ENCODE results near the gene DCLK1. TPM values are rescaled to one million over a fixed set of nuclear protein-coding genes. Genes with fewer than 3 reads are reported as not detected.
"Not testable (repeated sequence)": the region's sequence is repeated elsewhere in the genome, so short reads cannot be mapped to it uniquely, and the experiment has no call there.

Gene DCLK1
- total RNA-seq, 1 donor from 2014 or later, result 9.9 TPM

- ATAC-seq (no peak), DNase-seq (no peak)
- intact Hi-C loops (cut with micrococcal nuclease), result no loop called here
Measured at GRCh38 chr13:36001561-36001960, 129.6 kb downstream of the DCLK1 start.

DNA sequence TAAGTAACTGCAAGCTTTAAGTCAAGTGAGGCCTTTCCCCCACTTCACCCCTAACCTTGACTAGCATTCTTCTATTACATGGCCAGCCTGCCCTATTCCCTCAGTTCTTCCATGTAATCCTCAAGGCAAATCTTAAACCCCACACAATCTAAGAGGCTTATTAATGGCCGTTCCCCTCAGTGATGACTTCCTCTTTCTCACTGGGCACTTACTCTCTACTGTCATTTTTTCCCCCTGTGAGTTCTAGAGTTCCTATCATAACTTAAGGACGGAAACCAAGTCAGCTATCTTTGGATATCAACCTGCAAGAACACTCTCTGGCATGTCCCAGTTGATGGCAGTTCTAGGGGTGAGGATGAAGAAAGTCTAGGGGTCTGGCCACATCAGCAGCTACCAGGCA, 131.2 kb downstream of the DCLK1 start:
- ATAC-seq, result no peak
- intact Hi-C loops (cut with micrococcal nuclease), result no loop called here
- DNase-seq, result no peak

- no peak for DNase-seq
- ATAC-seq, result no peak
- intact Hi-C loops (cut with micrococcal nuclease), result loop anchor here (10.0 kb wide), 1 partner anchor 138 kb away; the partner anchor contains the start of gene DCLK1
Measured at GRCh38 chr13:35996360-35996759, 134.8 kb downstream of the DCLK1 start.

GRCh38 chr13:35995136-35995535, 136.0 kb downstream of the DCLK1 start:
- ATAC-seq (no peak), DNase-seq (no peak)
- intact Hi-C loops (cut with micrococcal nuclease), result loop anchor here (10.0 kb wide), 1 partner anchor 140 kb away; the partner anchor contains the start of gene DCLK1

GRCh38 chr13:35994131-35994966, 136.8 kb downstream of the DCLK1 start:
- intact Hi-C loops (cut with micrococcal nuclease), result loop anchor here (10.0 kb wide), 1 partner anchor 140 kb away; the partner anchor contains the start of gene DCLK1
- DNase-seq, result peak; percentile 48
- peak; percentile 97 for ATAC-seq

GRCh38 chr13:35993686-35994085, 137.5 kb downstream of the DCLK1 start:
- DNase-seq (no peak), ATAC-seq (no peak)
- intact Hi-C loops (cut with micrococcal nuclease), result loop anchor here (10.0 kb wide), 1 partner anchor 141 kb away; the partner anchor contains the start of gene DCLK1

- DNase-seq, result no peak
- intact Hi-C loops (cut with micrococcal nuclease), result loop anchor here (10.0 kb wide), 1 partner anchor 142 kb away; the partner anchor contains the start of gene DCLK1
- ATAC-seq, result no peak
Measured at GRCh38 chr13:35992964-35993363, 138.2 kb downstream of the DCLK1 start.

DNA sequence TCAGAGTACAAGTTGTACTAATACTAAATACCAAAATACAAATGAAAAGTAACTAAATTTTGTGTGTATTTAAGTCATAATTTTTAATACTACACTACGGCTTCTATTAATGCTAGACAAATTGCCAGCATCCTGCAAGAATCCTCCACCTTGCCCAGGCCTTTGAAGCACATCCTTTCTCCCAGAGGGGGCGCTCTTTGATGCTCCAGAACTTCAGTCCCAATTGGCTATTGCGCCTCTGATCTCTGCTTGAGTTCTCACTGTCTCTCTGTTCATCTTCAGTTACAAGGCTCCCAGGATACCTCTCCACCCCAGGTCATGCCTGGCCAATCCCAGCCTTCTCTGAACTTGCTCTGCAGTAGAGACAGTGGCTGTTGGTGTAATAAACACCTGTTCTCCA, 141.0 kb downstream of the DCLK1 start:
- ATAC-seq, result no peak
- intact Hi-C loops (cut with micrococcal nuclease), result loop anchor here (10.0 kb wide), 1 partner anchor 145 kb away; the partner anchor contains the start of gene DCLK1
- no peak for DNase-seq

- intact Hi-C loops (cut with micrococcal nuclease), result no loop called here
- ATAC-seq (no peak), DNase-seq (no peak)
Measured at GRCh38 chr13:35988648-35989081, 142.5 kb downstream of the DCLK1 start.

GRCh38 chr13:35987572-35988513, 143.3 kb downstream of the DCLK1 start:
- no peak for ATAC-seq
- no peak for DNase-seq
- intact Hi-C loops (cut with micrococcal nuclease), result no loop called here

GRCh38 chr13:35984776-35985453, 146.3 kb downstream of the DCLK1 start:
- intact Hi-C loops (cut with micrococcal nuclease), result no loop called here
- DNase-seq (no peak), ATAC-seq (no peak)

GRCh38 chr13:35984287-35984686, 146.9 kb downstream of the DCLK1 start:
- intact Hi-C loops (cut with micrococcal nuclease), result no loop called here
- no peak for DNase-seq
- ATAC-seq, result no peak

DNA sequence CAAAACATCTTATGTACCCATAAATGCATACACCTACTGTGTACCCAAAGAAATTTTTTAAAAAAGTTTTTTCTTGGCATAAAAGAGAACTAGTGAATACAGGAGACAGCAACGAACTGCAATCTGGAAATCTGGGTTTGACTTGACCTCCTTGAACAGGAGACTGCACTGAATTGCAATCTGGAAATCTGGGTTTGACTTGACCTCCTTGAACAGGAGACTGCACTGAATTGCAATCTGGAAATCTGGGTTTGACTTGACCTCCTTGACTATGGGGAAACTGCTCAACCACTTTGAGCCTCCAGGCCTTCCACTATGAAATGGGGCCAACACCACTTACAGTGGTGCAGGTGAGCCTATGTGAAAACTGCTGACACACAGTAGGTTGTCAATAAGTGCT, 147.5 kb downstream of the DCLK1 start:
- ATAC-seq; intact Hi-C loops (cut with micrococcal nuclease); DNase-seq: not testable (repeated sequence)

DNA sequence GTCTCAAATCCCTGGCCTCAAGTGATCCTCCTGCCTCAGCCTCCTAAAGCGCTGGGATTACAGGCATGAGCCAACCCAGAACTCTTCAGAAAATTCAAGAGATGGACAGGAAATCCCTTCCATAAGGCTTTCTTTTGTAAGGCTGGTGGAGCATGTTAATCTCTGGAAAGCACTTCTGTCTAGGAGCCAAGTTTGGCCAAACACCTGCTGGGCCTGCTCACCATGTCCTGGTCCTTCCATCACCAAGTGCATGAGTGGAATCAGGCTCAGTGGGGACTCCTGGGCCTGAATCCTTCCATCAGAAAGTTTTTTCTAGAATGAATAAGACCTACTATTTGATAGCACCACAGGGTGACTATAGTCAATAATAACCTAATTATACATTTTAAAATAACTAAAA, 148.0 kb downstream of the DCLK1 start:
- intact Hi-C loops (cut with micrococcal nuclease), result no loop called here
- ATAC-seq (no peak), DNase-seq (no peak)

- DNase-seq (peak; percentile 72), ATAC-seq (peak; percentile 87)
- intact Hi-C loops (cut with micrococcal nuclease), result loop anchor here (2.0 kb wide), 1 partner anchor 295 kb away; no protein-coding TSS in a partner anchor
Measured at GRCh38 chr13:35979361-35979951, 151.7 kb downstream of the DCLK1 start.

GRCh38 chr13:35978607-35979316, 152.4 kb downstream of the DCLK1 start:
- ATAC-seq (peak; percentile 59), DNase-seq (no peak)
- intact Hi-C loops (cut with micrococcal nuclease), result loop anchor here (2.0 kb wide), 1 partner anchor 296 kb away; no protein-coding TSS in a partner anchor

GRCh38 chr13:35977060-35977459, 154.1 kb downstream of the DCLK1 start:
- DNase-seq, result no peak

GRCh38 chr13:35976126-35976525, 155.1 kb downstream of the DCLK1 start:
- ATAC-seq (no peak), DNase-seq (no peak)
- intact Hi-C loops (cut with micrococcal nuclease), result no loop called here

More at GRCh38 chr13:35977060-35977459, 154.1 kb downstream of the DCLK1 start:
- no peak for ATAC-seq
- intact Hi-C loops (cut with micrococcal nuclease), result no loop called here

All from left ventricle myocardium superior (tissue), 1 donor.